K562 (cell line): ENCODE results near the gene CDNF. TPM values are rescaled to one million over a fixed set of nuclear protein-coding genes. Genes with fewer than 3 reads are reported as not detected.

ENCODE experiments used
- ATAC-seq: fragments of 200-7000 bp; cut with Tn5 transposase; 3 replicates; pipeline ENCODE4 v1.9.1; 2020; ENCODE audit warnings: moderate library complexity
- BruUV-seq: library from RNA; stranded (reverse); fragments of 400-500 nt; replicated peaks from 2 replicates; lab custom pipeline; 2021; lab: Mats Ljungman, UMichigan
- CTCF ChIA-PET: fragments of 300-600 bp; formaldehyde crosslinking; extraction: SDS; loops from one replicate; lab custom pipeline; 2021; ENCODE audit warnings: low intra/inter-chr PET ratio; lab: Yijun Ruan, JAX
- POLR2A ChIA-PET: fragments of 300-600, 350-650 bp; sonication (Branson Sonifier 250); formaldehyde crosslinking; extraction: SDS; loops from one replicate; lab custom pipeline; 2021; ENCODE audit warnings: antibody characterized with exemption, inconsistent platforms; lab: Yijun Ruan, JAX
- DNase-seq, 4 experiments: peaks; one replicate each; pipeline versions ENCODE4 v3.0.0 to v3.0.0-alpha.2; 2011 to 2018; ENCODE audit warnings: low spot score in 3 of 4, mixed read lengths in 3 of 4; ENCODE audit errors: extremely low read depth in 1 of 4
- FAIRE-seq: peaks from 2 replicates; lab custom pipeline; 2011; peaks lifted over from hg19 to GRCh38; lab: Jason Lieb, UNC
- H2AFZ ChIP-seq: 2 replicates; pipeline ENCODE4 v1.6.0; 2011; ENCODE audit warnings: low read depth, low read length, control low read depth, inconsistent platforms
- H3K27ac ChIP-seq: fragments of 200-600 bp; 3 replicates; pipeline ENCODE4 v1.8.0; 2011; ENCODE audit warnings: low read depth, mild to moderate bottlenecking, control low read depth, inconsistent platforms, low read length, moderate library complexity, mixed read lengths; ENCODE audit errors: extremely low read depth
- H3K27me3 ChIP-seq, 2 experiments: fragments of 300-600 bp in 1 of 2; 2 replicates in 1 of 2; 3 replicates in 1 of 2; pipeline versions ENCODE4 v1.6.0 to v1.8.0; 2011; ENCODE audit warnings: inconsistent platforms in 2 of 2, low read length in 2 of 2, mild to moderate bottlenecking in 1 of 2, mixed read lengths in 1 of 2, moderate library complexity in 1 of 2; ENCODE audit not compliant: control insufficient read depth in 2 of 2, insufficient read depth in 2 of 2
- H3K36me3 ChIP-seq: fragments of 300-600 bp; 3 replicates; pipeline ENCODE4 v1.8.0; 2011; ENCODE audit warnings: mild to moderate bottlenecking, low read length, inconsistent platforms; ENCODE audit not compliant: control insufficient read depth, insufficient read depth
- H3K4me1 ChIP-seq, 2 experiments: fragments of 200-600 bp in 1 of 2; replicated peaks in 1 of 2; 2 replicates in 1 of 2; 3 replicates in 1 of 2; pipeline versions ENCODE4 v1.5.1 to v1.8.0; 2011; ENCODE audit warnings: inconsistent platforms in 2 of 2, low read length in 2 of 2, mild to moderate bottlenecking in 1 of 2, mixed read lengths in 1 of 2, moderate library complexity in 1 of 2; ENCODE audit not compliant: control insufficient read depth in 2 of 2, insufficient read depth in 2 of 2
- H3K4me2 ChIP-seq: 2 replicates; pipeline ENCODE4 v1.6.1; 2011; ENCODE audit warnings: low read length, control low read depth, inconsistent platforms, mixed read lengths; ENCODE audit not compliant: insufficient read depth
- H3K4me3 ChIP-seq: fragments of 200-600 bp; sonication (generic), shearing (Covaris generic); 2 replicates; pipeline ENCODE4 v1.5.1; 2016; ENCODE audit warnings: control low read depth, inconsistent platforms
- H3K79me2 ChIP-seq: fragments of 200-600 bp; 3 replicates; pipeline ENCODE4 v1.8.0; 2011; ENCODE audit warnings: low read length, inconsistent platforms; ENCODE audit not compliant: control insufficient read depth, insufficient read depth
- H3K9ac ChIP-seq, 2 experiments: 2 replicates each; pipeline versions ENCODE4 v1.6.0 to v1.6.1; 2011; ENCODE audit warnings: low read depth in 2 of 2, low read length in 2 of 2, control low read depth in 1 of 2, inconsistent platforms in 1 of 2, mild to moderate bottlenecking in 1 of 2, mixed read lengths in 1 of 2; ENCODE audit not compliant: insufficient read depth in 1 of 2
- H3K9me1 ChIP-seq: one replicate; pipeline ENCODE4 v1.6.0; 2011; ENCODE audit warnings: inconsistent platforms, mild to moderate bottlenecking, low read length, moderate library complexity; ENCODE audit not compliant: control insufficient read depth, insufficient read depth
- H3K9me3 ChIP-seq: replicated peaks from 2 replicates; pipeline ENCODE4 v1.5.1; 2011; ENCODE audit warnings: low read depth, low read length, inconsistent platforms; ENCODE audit not compliant: control insufficient read depth, insufficient read depth
- H4K20me1 ChIP-seq: replicated peaks from 2 replicates; pipeline ENCODE4 v1.6.1; 2011; ENCODE audit warnings: low read length, inconsistent platforms, mixed read lengths; ENCODE audit not compliant: control insufficient read depth, insufficient read depth
- BRF2 ChIP-seq: IDR thresholded peaks from 3 replicates; pipeline ENCODE4 v1.6.1; 2011; ENCODE audit warnings: borderline replicate concordance, mild to moderate bottlenecking; ENCODE audit not compliant: insufficient read length, insufficient read depth
- ESRRB ChIP-seq: fragments of 250-450 bp; sonication (Bioruptor Pico); IDR thresholded peaks from 2 replicates; pipeline ENCODE4 v1.5.0; 2020; ENCODE audit warnings: mild to moderate bottlenecking, moderate library complexity, borderline replicate concordance
- ETS1 ChIP-seq: conservative IDR thresholded peaks from 2 replicates; pipeline ENCODE4 v1.6.1; 2011; ENCODE audit warnings: low read depth, mild to moderate bottlenecking, low read length; ENCODE audit not compliant: control insufficient read depth
- NONO ChIP-seq, 2 experiments: fragments of 200-400 bp in 1 of 2; fragments of 450-650 bp in 1 of 2; formaldehyde crosslinking in 1 of 2; IDR thresholded peaks; 2 replicates each; pipeline ENCODE4 v1.6.1; 2017; ENCODE audit warnings: low read depth in 2 of 2, mild to moderate bottlenecking in 2 of 2, moderate library complexity in 2 of 2, low read length in 1 of 2
- PHF21A ChIP-seq: fragments of 450-650 bp; IDR thresholded peaks from 2 replicates; pipeline ENCODE4 v1.6.1; 2017; ENCODE audit warnings: low read depth, borderline replicate concordance
- PURB ChIP-seq: sonication (generic); formaldehyde crosslinking; IDR thresholded peaks from 2 replicates; pipeline ENCODE4 v1.9.0; 2021; ENCODE audit warnings: low read depth, mild to moderate bottlenecking, missing genetic modification reagents
- RBM14 ChIP-seq: fragments of 200-400 bp; formaldehyde crosslinking; IDR thresholded peaks from 2 replicates; pipeline ENCODE4 v1.6.1; 2018; ENCODE audit warnings: low read depth, mild to moderate bottlenecking, low read length, moderate library complexity, borderline replicate concordance; ENCODE audit not compliant: insufficient read depth
- SIN3B ChIP-seq: fragments of 450-650 bp; IDR thresholded peaks from 2 replicates; pipeline ENCODE4 v1.6.1; 2017; ENCODE audit warnings: low read depth, mild to moderate bottlenecking, moderate library complexity
- TBL1XR1 ChIP-seq, 2 experiments: IDR thresholded peaks; 2 replicates each; pipeline ENCODE4 v1.6.1; 2012; ENCODE audit warnings: improper control_type of control experiment in 2 of 2, low read length in 2 of 2, mild to moderate bottlenecking in 1 of 2
- ZBTB49 ChIP-seq: sonication (generic); formaldehyde crosslinking; IDR thresholded peaks from 2 replicates; pipeline ENCODE4 v1.8.0; 2022; ENCODE audit warnings: missing genetic modification reagents, mild to moderate bottlenecking, borderline replicate concordance
- WGBS: fragments of 100-300 bp; shearing (Covaris generic); methylation state at CpG from one replicate; pipeline ENCODE4 v1.1.6; 2016; ENCODE audit warnings: low coverage, mixed read lengths; ENCODE audit not compliant: insufficient coverage; ENCODE audit errors: missing lambda C conversion rate; 5-methylcytosine and 5-hydroxymethylcytosine counted together
- in situ Hi-C: fragments of 300-500 bp; cut with MboI; formaldehyde crosslinking; loops from 4 replicates; pipeline ENCODE4 v1.15.0; 2018; ENCODE audit warnings: inconsistent platforms, mixed read lengths
- intact Hi-C: fragments of 100-400 bp; cut with micrococcal nuclease; formaldehyde crosslinking; loops from 2 replicates; pipeline ENCODE4 v1.14.2; 2022
- polyA plus RNA-seq, 8 experiments: library from polyadenylated mRNA; depleted of rRNA in 4 of 8; stranded (reverse) in 5 of 8; unstranded in 3 of 8; fragments of >200 nt; fragmentation: Nextera tagmentation in 2 of 8; fragmentation: Illumina TruSeq in 1 of 8; extraction: Ambion mirVana in 2 of 8; extraction: Trizol in 1 of 8; gene quantifications; 2 replicates each; pipeline versions ENCODE4 v1.2.1 to v1.2.3, GENCODE V29; 2011 to 2014; ENCODE audit warnings: inconsistent platforms in 1 of 8, missing spikeins in 1 of 8
- total RNA-seq, 7 experiments: library from RNA; depleted of rRNA in 6 of 7; stranded (reverse); fragments of >200 nt in 6 of 7; fragmentation: Illumina TruSeq in 2 of 7; extraction: Trizol in 2 of 7; gene quantifications; 2 replicates each; pipeline versions ENCODE4 v1.2.1 to v1.2.3, GENCODE V29; 2011 to 2021; ENCODE audit warnings: low replicate concordance in 1 of 7
- TF ChIP-seq, protein P1 (sequence below): fragments of 450-650 bp; IDR thresholded peaks from 2 replicates; pipeline ENCODE4 v1.6.1; 2014; ENCODE audit warnings: low read depth, mild to moderate bottlenecking, moderate library complexity, borderline replicate concordance
- TF ChIP-seq, protein P2 (sequence below): fragments of 450-650 bp; formaldehyde crosslinking; IDR thresholded peaks from 2 replicates; pipeline ENCODE4 v1.4.0; 2022; ENCODE audit warnings: mild to moderate bottlenecking, moderate library complexity

The CDNF gene
- total and polyA plus RNA-seq, 9 of the 15 experiments (the other 6 are each of a cell fraction or from before 2014, with no cell fraction given) = 0.18 to 1.6 (median 0.61) TPM

DNA sequence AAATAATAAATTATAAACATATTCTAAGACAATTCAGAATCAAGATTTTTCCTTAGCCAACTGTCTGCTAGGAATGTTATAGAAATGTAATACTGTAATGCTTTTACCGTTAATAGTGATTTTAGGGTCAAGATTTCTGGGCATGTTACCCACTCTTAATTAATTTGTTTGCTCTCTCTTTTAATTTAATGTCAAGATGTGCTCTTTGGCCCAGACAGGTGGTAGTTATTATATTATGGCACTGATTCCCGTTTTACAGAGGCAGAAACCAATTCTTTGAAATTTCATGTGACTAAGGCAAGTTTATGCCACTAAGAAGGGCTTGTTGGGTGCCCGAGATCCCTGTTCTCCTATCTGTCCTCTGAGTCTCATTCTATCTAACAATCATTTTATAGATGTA, 62.2 kb downstream of the CDNF start (continued):
- TF ChIP-seq TBL1XR1 (IDR thresholded peaks at IDR 0.05; ENCODE audit: low read length in 2 of 2) = no peak
- no peak for TF ChIP-seq ETS1

GRCh38 chr10:14774797-14775196, 63.0 kb downstream of the CDNF start, which contains the start of gene FAM107B:
Gene FAM107B, minus strand, starts transcription at chr10:14774897. Its CDS starts 234 bp downstream, at chr10:14774663.
- FAIRE-seq = no peak
- H3K79me2 ChIP-seq = no peaks in the 10 kb centered on the region
- WGBS = 0% methylated on average over 5 of the region's 8 CpGs
- H3K9me3 ChIP-seq = no peaks in the 10 kb centered on the region
- in situ Hi-C loops = no loop called here
- H3K36me3 ChIP-seq = no peaks in the 10 kb centered on the region
- BruUV-seq = no TSS peak
- ChIA-PET POLR2A (no interaction called here), CTCF (no interaction called here)
- no peak within 1 kb of the TSS for H3K9ac ChIP-seq
- ATAC-seq = no peak
- H3K4me2 ChIP-seq = no peak within 1 kb of the TSS
- H3K27me3 ChIP-seq = peaks cover 25 to 31% of the 10 kb centered on the region in 2 experiments
- no peaks in the 10 kb centered on the region; the same call in 1 of the 2 replicates for H4K20me1 ChIP-seq
- H3K27ac ChIP-seq = no peak within 1 kb of the TSS
- no peak for DNase-seq
- no peaks in the 10 kb centered on the region for H3K9me1 ChIP-seq
- H3K4me1 ChIP-seq = no peaks in the 10 kb centered on the region
- H2AFZ ChIP-seq = no peak within 1 kb of the TSS
- H3K4me3 ChIP-seq = no peak within 1 kb of the TSS
- intact Hi-C loops = no loop called here
- no peak for TF ChIP-seq PURB (CRISPR knock-in tag)
- no peak for TF ChIP-seq PHF21A
- TF ChIP-seq, protein P1, sequence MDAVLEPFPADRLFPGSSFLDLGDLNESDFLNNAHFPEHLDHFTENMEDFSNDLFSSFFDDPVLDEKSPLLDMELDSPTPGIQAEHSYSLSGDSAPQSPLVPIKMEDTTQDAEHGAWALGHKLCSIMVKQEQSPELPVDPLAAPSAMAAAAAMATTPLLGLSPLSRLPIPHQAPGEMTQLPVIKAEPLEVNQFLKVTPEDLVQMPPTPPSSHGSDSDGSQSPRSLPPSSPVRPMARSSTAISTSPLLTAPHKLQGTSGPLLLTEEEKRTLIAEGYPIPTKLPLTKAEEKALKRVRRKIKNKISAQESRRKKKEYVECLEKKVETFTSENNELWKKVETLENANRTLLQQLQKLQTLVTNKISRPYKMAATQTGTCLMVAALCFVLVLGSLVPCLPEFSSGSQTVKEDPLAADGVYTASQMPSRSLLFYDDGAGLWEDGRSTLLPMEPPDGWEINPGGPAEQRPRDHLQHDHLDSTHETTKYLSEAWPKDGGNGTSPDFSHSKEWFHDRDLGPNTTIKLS = no peak
- no peak for TF ChIP-seq RBM14
- TF ChIP-seq, protein P2, sequence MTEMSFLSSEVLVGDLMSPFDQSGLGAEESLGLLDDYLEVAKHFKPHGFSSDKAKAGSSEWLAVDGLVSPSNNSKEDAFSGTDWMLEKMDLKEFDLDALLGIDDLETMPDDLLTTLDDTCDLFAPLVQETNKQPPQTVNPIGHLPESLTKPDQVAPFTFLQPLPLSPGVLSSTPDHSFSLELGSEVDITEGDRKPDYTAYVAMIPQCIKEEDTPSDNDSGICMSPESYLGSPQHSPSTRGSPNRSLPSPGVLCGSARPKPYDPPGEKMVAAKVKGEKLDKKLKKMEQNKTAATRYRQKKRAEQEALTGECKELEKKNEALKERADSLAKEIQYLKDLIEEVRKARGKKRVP (CRISPR knock-in tag) = no peak
- TF ChIP-seq ESRRB = no peak
- no peak for TF ChIP-seq BRF2
- no peak for TF ChIP-seq NONO (IDR thresholded peaks at IDR 0.05; ENCODE audit: low read depth in 2 of 2, low read length in 1 of 2)
- no peak for TF ChIP-seq SIN3B
- no peak for TF ChIP-seq ZBTB49 (CRISPR knock-in tag)
